Aorta (tissue), 5 donors: ENCODE data around the gene CHCHD6. TPM values are rescaled to one million over a fixed set of nuclear protein-coding genes. Genes with fewer than 3 reads are reported as not detected.

Source experiments
- ATAC-seq: fragments of 200-7000 bp; cut with Tn5 transposase; one replicate; pipeline ENCODE4 v1.9.1; 2022; ENCODE audit warnings: moderate library complexity; ENCODE audit not compliant: low FRiP score
- DNase-seq, 2 donors: peaks; one replicate each; pipeline ENCODE4 v3.0.0-alpha.2; 2020
- H3K27ac ChIP-seq, 2 donors: one replicate each; pipeline ENCODE4 v1.5.1; 2013; ENCODE audit warnings: low read length in 2 of 2, mild to moderate bottlenecking in 2 of 2, moderate library complexity in 2 of 2, control low read depth in 1 of 2, inconsistent platforms in 1 of 2, low read depth in 1 of 2
- H3K27me3 ChIP-seq, 2 donors: one replicate each; pipeline ENCODE4 v1.6.1; 2013; ENCODE audit warnings: control low read depth in 1 of 2, low read length in 1 of 2, mild to moderate bottlenecking in 1 of 2, moderate library complexity in 1 of 2; ENCODE audit not compliant: insufficient read depth in 2 of 2, control insufficient read depth in 1 of 2
- H3K36me3 ChIP-seq, 2 donors: one replicate each; pipeline ENCODE4 v1.6.1; 2013; ENCODE audit warnings: control low read depth in 1 of 2, low read length in 1 of 2, mild to moderate bottlenecking in 1 of 2; ENCODE audit not compliant: insufficient read depth in 2 of 2, control insufficient read depth in 1 of 2
- H3K4me1 ChIP-seq, 2 donors: one replicate each; pipeline ENCODE4 v1.6.1; 2013; ENCODE audit warnings: low read length in 2 of 2, control low read depth in 1 of 2, mild to moderate bottlenecking in 1 of 2, moderate library complexity in 1 of 2; ENCODE audit not compliant: insufficient read depth in 2 of 2, control insufficient read depth in 1 of 2
- H3K4me3 ChIP-seq, 2 donors: one replicate each; pipeline ENCODE4 v1.5.1; 2013; ENCODE audit warnings: low read length in 2 of 2, control low read depth in 1 of 2, mild to moderate bottlenecking in 1 of 2
- H3K9me3 ChIP-seq: one replicate; pipeline ENCODE4 v1.6.1; 2013; ENCODE audit warnings: mild to moderate bottlenecking, low read length; ENCODE audit not compliant: control insufficient read depth
- WGBS, 2 donors: extraction: QIAGEN DNeasy Blood & Tissue Kit; methylation state at CpG; one replicate each; pipeline ENCODE4 v1.1.7; 2013; 5-methylcytosine and 5-hydroxymethylcytosine counted together
- intact Hi-C, 2 donors: fragments of 100-400 bp; cut with DNase I; formaldehyde crosslinking; loops; one replicate each; pipeline versions ENCODE4 v1.14.2 to v1.15.0; 2022
- polyA plus RNA-seq, 2 donors: library from polyadenylated mRNA; stranded (reverse); fragments of 200-250 nt; gene quantifications; one replicate each; pipeline ENCODE4 v1.2.3, GENCODE V29; 2013
- total RNA-seq, 2 donors: library from RNA; stranded (reverse); fragmentation: NEBNext Ultra II Directional; extraction: Animal tissue kit (Norgen Biotek cat#: 25700); gene quantifications; one replicate each; pipeline ENCODE4 v1.2.1, GENCODE V29; 2021
- donor health status: healthy with polysubstance abuse.
- donor health status: Bipolar disorder and iron deficiency.
- donor health status: DM: no; HTN: no; CAD: no.
- donor health status: DM: no; HTN: no; CAD: no.
- donor health status: DM: yes; HTN: yes; CAD: no.

The CHCHD6 gene
- total and polyA plus RNA-seq, 4 donors = 10.8 to 24.6 (median 11.9) TPM

DNA sequence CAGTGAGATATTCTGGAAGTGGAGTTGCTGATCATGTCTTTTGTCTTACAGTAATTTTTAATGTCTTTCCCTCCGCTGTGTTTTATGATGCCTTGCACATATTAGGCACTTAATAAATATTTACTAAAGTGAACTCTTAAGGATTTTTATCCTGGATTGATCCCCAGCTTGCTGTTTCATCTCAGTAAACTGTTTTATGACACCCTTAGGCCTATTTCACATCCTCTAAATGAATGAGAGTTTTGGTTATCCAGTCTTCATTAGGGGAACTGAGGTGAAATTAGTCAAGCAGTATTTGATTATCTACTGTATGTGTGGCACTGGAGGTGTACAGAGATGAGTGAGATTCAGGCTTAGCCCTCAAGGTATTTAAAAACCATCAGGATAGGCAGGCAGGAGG lies 19.8 kb downstream of the CHCHD6 start:
- 97 to 99% methylated on average over 1 of the region's 1 CpG for WGBS, 2 donors
- Histone ChIP-seq H3K36me3 (no peaks in the 10 kb centered on the region), H3K27ac (no peak overlapping the region), H3K27me3 (no peaks in the 10 kb centered on the region), H3K9me3 (no peaks in the 10 kb centered on the region), H3K4me1 (no peaks in the 10 kb centered on the region), H3K4me3 (no peak overlapping the region)
- ATAC-seq = no peak
- intact Hi-C loops = no loop called here
- no peak for DNase-seq

DNA sequence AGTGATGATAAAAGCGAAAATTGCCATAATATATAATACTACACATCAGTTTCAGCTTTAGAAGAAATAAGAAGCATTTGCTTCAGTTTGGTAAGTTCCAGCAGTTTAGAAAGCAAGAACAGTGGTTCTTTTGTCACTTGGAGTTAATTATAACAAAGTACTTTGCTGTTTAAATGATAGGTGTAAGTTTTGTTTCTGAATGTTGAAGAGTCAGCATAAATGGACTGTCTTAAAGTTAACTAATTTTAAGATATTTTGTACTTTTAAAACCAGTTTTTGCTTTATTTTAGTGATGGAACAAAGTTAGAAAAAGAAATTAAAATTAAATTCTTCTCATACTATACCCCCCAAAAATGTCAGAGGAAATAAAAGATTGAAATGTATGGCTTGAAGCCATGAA lies 24.6 kb downstream of the CHCHD6 start:
- no peak overlapping the region for H3K4me3 ChIP-seq
- intact Hi-C loops = no loop called here
- no peak for DNase-seq
- WGBS, 2 donors = 94 to 95% methylated on average over 1 of the region's 1 CpG
- no peaks in the 10 kb centered on the region for H3K9me3 ChIP-seq
- no peak overlapping the region for H3K27ac ChIP-seq
- no peak for ATAC-seq
- H3K4me1 ChIP-seq = no peaks in the 10 kb centered on the region
- peaks cover 0 to 8% of the 10 kb centered on the region in 2 donors for H3K36me3 ChIP-seq
- no peaks in the 10 kb centered on the region for H3K27me3 ChIP-seq

DNA sequence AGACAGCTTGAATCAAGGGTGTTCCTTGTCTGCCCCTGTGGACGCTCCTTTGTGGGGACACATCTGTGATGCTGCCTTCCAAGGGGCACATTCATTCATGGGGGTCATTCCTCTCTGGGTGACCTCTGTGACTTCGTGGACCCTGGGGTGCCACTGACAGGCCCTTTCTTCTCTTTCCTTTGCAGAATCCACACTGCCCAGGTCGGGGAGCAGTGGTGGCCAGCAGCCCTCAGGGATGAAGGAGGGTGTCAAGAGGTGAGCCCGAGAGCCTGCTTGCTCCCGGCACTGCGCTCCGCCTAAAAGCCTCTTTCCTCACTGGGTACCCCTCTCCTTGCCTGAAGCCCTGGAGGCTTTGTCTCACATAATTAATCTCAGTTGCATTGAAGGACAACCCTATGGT lies 26.3 kb downstream of the CHCHD6 start:
- no peak for DNase-seq
- H3K27ac ChIP-seq = no peak overlapping the region
- peaks cover 0 to 9% of the 10 kb centered on the region in 2 donors for H3K36me3 ChIP-seq
- ATAC-seq = no peak
- H3K9me3 ChIP-seq = no peaks in the 10 kb centered on the region
- 96% methylated on average over 7 of the region's 7 CpGs for WGBS, 2 donors
- H3K4me3 ChIP-seq = no peak overlapping the region
- no peaks in the 10 kb centered on the region for H3K27me3 ChIP-seq
- intact Hi-C loops = no loop called here
- H3K4me1 ChIP-seq = no peaks in the 10 kb centered on the region

DNA sequence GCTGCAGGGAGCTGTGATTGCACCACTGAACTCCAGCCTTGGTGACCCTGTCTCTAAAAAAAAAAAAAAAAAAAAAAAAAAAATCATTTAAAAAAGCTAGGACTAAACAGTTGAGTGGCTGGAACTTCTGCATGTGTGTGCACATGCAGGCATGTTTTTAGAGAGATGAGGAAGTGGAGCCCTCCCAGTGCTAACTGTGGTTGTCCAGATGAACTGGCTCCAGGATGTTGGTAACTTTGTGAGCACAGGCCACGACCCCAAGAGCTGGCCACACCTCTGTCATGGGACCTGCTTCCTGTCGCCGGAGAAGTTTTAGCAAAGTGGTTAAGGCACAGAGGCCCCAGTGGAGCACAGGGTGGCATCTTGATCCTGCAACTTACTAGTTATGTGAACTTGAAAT lies 27.0 kb downstream of the CHCHD6 start:
- 88 to 92% methylated on average over 3 of the region's 3 CpGs for whole genome bisulfite sequencing, 2 donors
- DNase-seq = no peak
- H3K4me1 ChIP-seq = no peaks in the 10 kb centered on the region
- H3K27me3 ChIP-seq = no peaks in the 10 kb centered on the region
- H3K27ac ChIP-seq = no peak overlapping the region
- peaks cover 0 to 9% of the 10 kb centered on the region in 2 donors for H3K36me3 ChIP-seq
- ATAC-seq = no peak
- no peaks in the 10 kb centered on the region for H3K9me3 ChIP-seq
- H3K4me3 ChIP-seq = no peak overlapping the region
- intact Hi-C loops = no loop called here

DNA sequence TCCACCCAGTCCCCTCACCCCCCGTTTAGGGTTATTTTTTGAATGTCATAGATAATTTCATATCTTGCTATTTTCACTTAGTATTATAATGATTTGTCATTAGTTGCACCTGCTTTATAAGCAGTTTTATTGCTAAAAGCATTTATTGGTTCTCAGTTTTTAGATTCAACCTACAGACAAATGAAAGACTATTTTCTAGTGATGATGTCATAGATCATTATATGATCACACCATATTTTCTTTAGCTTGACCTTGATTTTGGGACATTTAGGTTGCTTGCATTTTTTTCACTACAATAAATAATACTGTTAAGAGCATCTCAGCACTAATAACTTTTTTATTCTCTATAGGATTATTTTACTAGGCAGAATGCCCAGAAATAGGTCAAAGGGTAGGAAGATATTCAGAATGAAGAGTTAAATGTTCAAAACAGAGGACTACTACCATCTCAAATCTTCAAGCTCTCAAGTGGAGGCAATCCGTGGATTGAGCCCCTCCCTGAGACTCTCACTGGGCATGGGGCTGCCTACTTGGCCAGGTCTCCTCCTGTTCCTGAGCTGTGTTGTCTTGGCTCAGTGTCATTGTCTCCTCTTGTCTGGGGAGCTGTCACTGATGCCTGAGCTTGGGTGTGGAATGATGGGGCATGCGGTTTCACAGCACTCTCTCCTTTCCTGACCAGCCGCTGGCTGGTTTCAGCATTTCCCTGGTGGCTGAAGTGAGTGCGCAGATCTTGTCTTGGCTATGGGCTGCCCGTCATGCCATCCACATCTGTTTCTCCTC lies 28.4 kb downstream of the CHCHD6 start:
- intact Hi-C loops = no loop called here
- Histone ChIP-seq H3K27me3 (no peaks in the 10 kb centered on the region), H3K36me3 (peaks cover 0 to 11% of the 10 kb centered on the region in 2 donors), H3K4me3 (no peak overlapping the region), H3K4me1 (no peaks in the 10 kb centered on the region), H3K27ac (no peak overlapping the region), H3K9me3 (no peaks in the 10 kb centered on the region)
- ATAC-seq = no peak
- 77 to 82% methylated on average over 6 of the region's 6 CpGs for WGBS, 2 donors
- DNase-seq = no peak

DNA sequence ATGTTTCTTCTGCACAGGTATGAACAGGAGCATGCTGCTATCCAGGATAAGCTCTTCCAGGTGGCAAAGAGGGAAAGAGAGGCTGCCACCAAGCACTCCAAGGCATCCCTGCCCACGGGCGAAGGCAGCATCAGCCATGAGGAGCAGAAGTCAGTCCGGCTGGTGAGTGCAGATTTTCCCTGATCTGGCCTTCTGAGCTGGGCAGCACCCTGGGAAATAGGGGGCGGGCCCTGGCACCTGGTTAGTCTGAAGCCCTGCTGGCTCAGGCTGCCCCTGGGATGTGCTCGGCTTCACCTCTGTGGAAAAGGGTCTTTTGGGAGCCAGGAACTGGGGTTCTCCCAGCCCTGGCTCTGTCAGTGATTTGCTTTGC lies 29.0 kb downstream of the CHCHD6 start:
- no peaks in the 10 kb centered on the region for H3K27me3 ChIP-seq
- H3K27ac ChIP-seq = no peak overlapping the region
- no peak overlapping the region for H3K4me3 ChIP-seq
- no peaks in the 10 kb centered on the region for H3K4me1 ChIP-seq
- ATAC-seq (no peak), DNase-seq (no peak)
- WGBS, 2 donors = 88 to 91% methylated on average over 5 of the region's 5 CpGs
- H3K9me3 ChIP-seq = no peaks in the 10 kb centered on the region
- intact Hi-C loops = no loop called here
- H3K36me3 ChIP-seq = peaks cover 0 to 11% of the 10 kb centered on the region in 2 donors

DNA sequence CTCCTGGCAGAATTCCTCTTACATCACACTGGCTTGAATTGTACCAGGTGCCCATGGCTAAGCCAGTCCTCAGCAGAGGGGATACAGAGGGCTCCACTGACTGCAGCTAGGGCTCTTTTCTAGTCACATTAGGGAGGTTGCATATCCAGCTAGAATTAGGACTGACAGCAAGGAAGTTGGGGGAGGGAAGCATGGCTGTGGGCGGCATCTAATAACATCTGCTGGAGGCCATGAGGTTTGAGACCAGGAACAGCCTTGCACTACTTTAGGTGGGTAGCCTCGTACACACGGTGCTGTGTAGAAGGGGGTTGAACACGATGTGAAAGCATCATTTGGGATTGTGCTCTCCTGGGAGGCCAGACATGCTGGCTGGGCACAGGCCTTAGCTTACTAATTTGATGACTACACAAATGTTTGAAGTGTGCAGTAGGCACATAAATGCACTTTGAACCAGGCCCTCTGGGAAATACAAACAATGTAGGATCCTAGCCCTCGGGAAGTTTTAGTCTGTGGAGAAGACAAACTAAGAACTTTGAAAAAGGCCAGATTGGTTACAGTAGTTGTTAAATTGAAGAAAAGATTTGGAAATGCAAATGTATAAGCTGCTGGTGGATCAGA lies 30.2 kb downstream of the CHCHD6 start:
- 74 to 77% methylated on average over 5 of the region's 5 CpGs for WGBS, 2 donors
- H3K36me3 ChIP-seq = peaks cover 0 to 11% of the 10 kb centered on the region in 2 donors

DNA sequence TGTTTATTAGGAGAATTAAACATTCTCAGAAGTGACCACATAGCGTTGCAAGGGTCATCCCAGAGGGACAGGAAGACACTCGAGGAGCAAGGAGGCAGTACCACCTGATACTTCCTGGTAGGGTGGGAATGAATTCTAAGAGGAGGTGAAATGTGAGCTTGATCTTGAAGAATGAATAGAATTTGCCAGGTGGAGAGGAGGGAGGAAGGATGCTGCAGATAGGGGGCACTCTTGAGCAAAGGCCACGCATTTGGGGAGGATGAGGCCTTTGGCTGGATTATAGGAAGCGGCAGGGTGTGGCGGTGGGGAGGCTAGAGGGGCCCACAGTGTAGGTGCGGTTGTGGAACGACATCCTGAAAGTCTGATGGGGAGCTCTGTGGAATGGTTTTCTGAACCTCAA lies 33.5 kb downstream of the CHCHD6 start:
- intact Hi-C loops = no loop called here
- 94 to 96% methylated on average over 7 of the region's 7 CpGs for WGBS, 2 donors
- no peak for DNase-seq
- no peak overlapping the region for H3K4me3 ChIP-seq
- no peaks in the 10 kb centered on the region for H3K9me3 ChIP-seq
- peaks cover 0 to 11% of the 10 kb centered on the region in 2 donors for H3K36me3 ChIP-seq
- ATAC-seq = no peak
- no peaks in the 10 kb centered on the region for H3K27me3 ChIP-seq
- H3K4me1 ChIP-seq = no peaks in the 10 kb centered on the region
- no peak overlapping the region for H3K27ac ChIP-seq

More for the DNA sequence above, 30.2 kb downstream of the CHCHD6 start:
- Histone ChIP-seq H3K27ac (no peak overlapping the region), H3K4me1 (no peaks in the 10 kb centered on the region), H3K4me3 (no peak overlapping the region), H3K27me3 (no peaks in the 10 kb centered on the region), H3K9me3 (no peaks in the 10 kb centered on the region)
- no peak for ATAC-seq
- intact Hi-C loops = no loop called here
- DNase-seq = no peak

DNA sequence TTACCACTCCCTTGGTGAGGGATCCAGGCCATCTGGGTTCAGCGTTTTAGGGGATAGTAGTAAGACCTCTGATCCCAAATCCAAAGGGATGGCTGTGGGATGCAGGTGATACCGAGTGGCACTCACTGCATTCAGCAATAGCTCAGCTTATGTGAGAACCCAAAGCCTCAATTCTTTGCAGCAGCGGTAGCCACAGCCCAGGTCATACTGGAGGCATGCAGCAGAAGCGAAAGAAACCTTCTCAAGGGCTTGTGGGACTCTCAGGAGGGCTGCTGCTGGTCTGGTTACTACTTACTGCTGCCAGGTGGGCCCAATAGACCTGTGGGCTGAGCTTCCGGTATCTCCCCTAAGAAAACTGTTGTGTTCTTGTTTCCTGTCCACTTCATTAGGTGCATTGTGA lies 38.0 kb downstream of the CHCHD6 start:
- DNase-seq = no peak

More for the DNA sequence above, 38.0 kb downstream of the CHCHD6 start:
- intact Hi-C loops = no loop called here
- 96 to 98% methylated on average over 5 of the region's 5 CpGs for whole genome bisulfite sequencing, 2 donors
- H3K9me3 ChIP-seq = no peaks in the 10 kb centered on the region
- H3K27ac ChIP-seq = no peak overlapping the region
- H3K4me3 ChIP-seq = no peak overlapping the region
- no peaks in the 10 kb centered on the region for H3K27me3 ChIP-seq
- peaks cover 4 to 5% of the 10 kb centered on the region in 2 donors for H3K4me1 ChIP-seq
- H3K36me3 ChIP-seq = no peaks in the 10 kb centered on the region
- no peak for ATAC-seq
